Uterus (tissue), 2 donors: ENCODE measurements around the gene CFC1B.
"Not testable (repeated sequence)": the region's sequence is repeated elsewhere in the genome, so short reads cannot be mapped to it uniquely, and the experiment has no call there.

Source experiments
- CTCF ChIP-seq, 4 experiments: fragments of 200-600 bp in 2 of 4; fragments of 450-650 bp in 2 of 4; sonication (generic) in 2 of 4; IDR thresholded peaks; one replicate each; pipeline ENCODE4 v1.5.1; 2016 to 2019; ENCODE audit warnings: antibody characterized with exemption in 4 of 4, mild to moderate bottlenecking in 2 of 4, moderate library complexity in 1 of 4
- POLR2A ChIP-seq, 2 donors: fragments of 450-650 bp; IDR thresholded peaks; one replicate each; pipeline ENCODE4 v1.6.1; 2016; ENCODE audit warnings: antibody characterized with exemption in 2 of 2, mild to moderate bottlenecking in 1 of 2, moderate library complexity in 1 of 2

- not testable (repeated sequence) for TF ChIP-seq CTCF, POLR2A (IDR thresholded peaks at IDR 0.05)
Observed at GRCh38 chr2:130522390-130522789, 1.4 kb downstream of the CFC1B start.
